GM12878 (cell line): ENCODE measurements around the gene PAX1.

Experiments used
- CTCF ChIP-seq, 3 experiments: IDR thresholded peaks in 2 of 3; conservative IDR thresholded peaks in 1 of 3; 2 replicates each; pipeline ENCODE4 v1.5.1; 2011; ENCODE audit warnings: low read depth in 3 of 3, low read length in 3 of 3, mild to moderate bottlenecking in 3 of 3, control low read depth in 2 of 3, moderate library complexity in 2 of 3, inconsistent platforms in 1 of 3, mixed read lengths in 1 of 3; ENCODE audit not compliant: control insufficient read depth in 2 of 3, insufficient read depth in 1 of 3; ENCODE audit errors: extremely low read depth in 1 of 3
- NFYA ChIP-seq: IDR thresholded peaks from 2 replicates; pipeline ENCODE4 v1.6.1; 2011; ENCODE audit warnings: low read depth, mild to moderate bottlenecking, low read length, improper control_type of control experiment, borderline replicate concordance
- SMC3 ChIP-seq: IDR thresholded peaks from 2 replicates; pipeline ENCODE4 v1.6.1; 2011; ENCODE audit warnings: low read length, improper control_type of control experiment, borderline replicate concordance
- YY1 ChIP-seq: IDR thresholded peaks from 2 replicates; pipeline ENCODE4 v1.6.1; 2011; ENCODE audit warnings: low read depth, mild to moderate bottlenecking, low read length
- ZNF384 ChIP-seq: IDR thresholded peaks from 2 replicates; pipeline ENCODE4 v1.6.1; 2012; ENCODE audit warnings: low read depth, mild to moderate bottlenecking, low read length, improper control_type of control experiment, borderline replicate concordance

- TF ChIP-seq YY1 = no peak
- TF ChIP-seq ZNF384 = no peak
- TF ChIP-seq SMC3 = no peak
- no peak for TF ChIP-seq CTCF (IDR thresholded peaks at IDR 0.05 in 2 of 3, conservative IDR thresholded peaks at IDR 0.05 in 1 of 3; ENCODE audit: control insufficient read depth in 2 of 3, extremely low read depth in 1 of 3, insufficient read depth in 1 of 3, low read depth in 3 of 3, low read length in 3 of 3)
- TF ChIP-seq NFYA = no peak
These were observed 34.5 kb upstream of the PAX1 start for GRCh38 chr20:21670981-21671380.
